Fibroblast of mammary gland (primary cell): ENCODE results near the gene POLD3.

Experiments
- DNase-seq: peaks from one replicate; pipeline ENCODE4 v3.0.0-alpha.2; 2010; ENCODE audit warnings: low read depth
- H3K4me3 ChIP-seq: 2 replicates; pipeline ENCODE4 v1.5.1; 2011; ENCODE audit warnings: low read depth, mild to moderate bottlenecking, low read length, moderate library complexity; ENCODE audit not compliant: control insufficient read depth
- TF ChIP-seq, protein P1 (sequence below): conservative IDR thresholded peaks from 2 replicates; pipeline ENCODE4 v1.5.1; 2011; ENCODE audit warnings: low read depth, low read length, inconsistent platforms; ENCODE audit not compliant: control insufficient read depth, insufficient read depth

The POLD3 gene

DNA sequence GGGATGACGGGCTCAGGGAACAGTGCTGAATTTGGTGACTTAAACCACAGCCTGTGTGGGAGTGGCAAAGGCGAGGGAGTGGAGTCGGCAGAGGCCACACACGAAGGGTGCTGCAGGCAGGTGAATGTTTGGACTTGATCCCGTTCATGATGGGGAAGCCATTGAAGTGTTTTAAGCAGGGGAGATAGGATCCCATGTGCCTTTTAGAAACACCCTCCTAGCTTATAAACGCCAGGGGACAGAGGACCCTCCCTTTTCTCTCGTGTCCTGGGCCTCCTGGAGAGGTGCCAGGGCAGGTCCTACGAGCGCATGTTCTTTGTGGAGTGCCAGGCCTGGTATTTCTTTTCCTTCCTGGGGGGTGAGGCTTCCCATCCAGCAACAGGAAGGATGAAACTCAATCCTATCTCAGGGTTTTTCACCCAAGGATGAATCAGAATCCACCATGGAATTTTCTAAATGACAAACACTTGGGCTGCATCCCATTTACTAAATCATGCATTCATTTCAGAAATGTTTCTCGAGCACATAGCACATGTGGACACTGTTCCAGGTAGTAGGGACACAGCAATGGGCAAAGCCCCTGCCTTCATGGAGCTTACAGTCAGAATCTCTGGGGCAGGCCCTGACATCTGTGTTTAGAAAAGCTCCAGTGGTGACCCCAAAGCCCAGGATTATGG is 79.3 kb downstream of the POLD3 start:
- no peak overlapping the region for H3K4me3 ChIP-seq
- DNase-seq: peak; percentile 85
- TF ChIP-seq, protein P1, sequence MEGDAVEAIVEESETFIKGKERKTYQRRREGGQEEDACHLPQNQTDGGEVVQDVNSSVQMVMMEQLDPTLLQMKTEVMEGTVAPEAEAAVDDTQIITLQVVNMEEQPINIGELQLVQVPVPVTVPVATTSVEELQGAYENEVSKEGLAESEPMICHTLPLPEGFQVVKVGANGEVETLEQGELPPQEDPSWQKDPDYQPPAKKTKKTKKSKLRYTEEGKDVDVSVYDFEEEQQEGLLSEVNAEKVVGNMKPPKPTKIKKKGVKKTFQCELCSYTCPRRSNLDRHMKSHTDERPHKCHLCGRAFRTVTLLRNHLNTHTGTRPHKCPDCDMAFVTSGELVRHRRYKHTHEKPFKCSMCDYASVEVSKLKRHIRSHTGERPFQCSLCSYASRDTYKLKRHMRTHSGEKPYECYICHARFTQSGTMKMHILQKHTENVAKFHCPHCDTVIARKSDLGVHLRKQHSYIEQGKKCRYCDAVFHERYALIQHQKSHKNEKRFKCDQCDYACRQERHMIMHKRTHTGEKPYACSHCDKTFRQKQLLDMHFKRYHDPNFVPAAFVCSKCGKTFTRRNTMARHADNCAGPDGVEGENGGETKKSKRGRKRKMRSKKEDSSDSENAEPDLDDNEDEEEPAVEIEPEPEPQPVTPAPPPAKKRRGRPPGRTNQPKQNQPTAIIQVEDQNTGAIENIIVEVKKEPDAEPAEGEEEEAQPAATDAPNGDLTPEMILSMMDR: no peak

DNA sequence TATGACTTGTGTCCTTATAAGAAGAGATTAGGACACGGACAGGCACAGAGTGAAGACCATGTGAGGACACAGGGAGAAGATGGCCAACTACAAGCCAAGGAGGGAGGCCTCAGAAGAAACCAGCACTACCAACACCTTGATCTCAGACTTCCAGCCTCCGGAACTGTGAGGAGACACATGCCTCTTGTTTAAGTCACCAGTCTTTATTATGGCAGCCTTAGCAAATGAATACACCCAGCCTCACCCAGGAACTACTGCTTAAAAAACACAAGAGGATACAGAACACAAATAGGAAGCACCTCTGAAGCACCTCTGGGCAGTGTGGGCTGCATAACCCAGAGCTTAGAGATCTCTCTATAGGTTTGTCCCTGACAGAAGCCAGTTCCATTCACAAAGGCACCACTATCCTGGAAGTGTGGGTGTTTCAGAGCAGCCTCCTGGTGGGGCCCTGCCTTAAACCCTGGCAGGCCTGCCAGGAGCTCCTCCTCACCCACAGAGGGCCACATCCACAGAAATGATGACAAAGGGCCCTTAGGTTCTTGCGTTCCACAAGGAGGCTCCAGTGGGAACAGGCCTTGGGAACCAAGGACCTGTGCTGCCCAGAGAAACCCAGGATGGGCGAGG is 80.1 kb downstream of the POLD3 start:
- H3K4me3 ChIP-seq: no peak overlapping the region
- TF ChIP-seq, protein P1: no peak
- DNase-seq: no peak

- DNase-seq: peak; percentile 99
- TF ChIP-seq, protein P1: no peak
- H3K4me3 ChIP-seq: no peak overlapping the region
Measured at GRCh38 chr11:74672956-74673692, 80.7 kb downstream of the POLD3 start.

GRCh38 chr11:74673693-74674360 is 81.4 kb downstream of the POLD3 start:
- TF ChIP-seq, protein P1: no peak
- H3K4me3 ChIP-seq: no peak overlapping the region
- no peak for DNase-seq

GRCh38 chr11:74675761-74676160 is 83.4 kb downstream of the POLD3 start:
- TF ChIP-seq, protein P1: no peak

GRCh38 chr11:74676596-74676995 is 84.2 kb downstream of the POLD3 start:
- DNase-seq: no peak
- TF ChIP-seq, protein P1: no peak
- H3K4me3 ChIP-seq: no peak overlapping the region

More at GRCh38 chr11:74675761-74676160, 83.4 kb downstream of the POLD3 start:
- no peak for DNase-seq
- H3K4me3 ChIP-seq: no peak overlapping the region
